Mucosa of stomach (tissue), 1 donor: ENCODE data around the gene GALNT14.

Source experiments
- H3K27me3 ChIP-seq: one replicate; pipeline ENCODE4 v1.7.0; 2013; ENCODE audit warnings: mild to moderate bottlenecking, low read length; ENCODE audit not compliant: control insufficient read depth, insufficient read depth
- H3K36me3 ChIP-seq: one replicate; pipeline ENCODE4 v1.7.0; 2013; ENCODE audit warnings: low read length; ENCODE audit not compliant: control insufficient read depth, insufficient read depth
- H3K4me1 ChIP-seq: one replicate; pipeline ENCODE4 v1.7.0; 2013; ENCODE audit warnings: mild to moderate bottlenecking, low read length; ENCODE audit not compliant: control insufficient read depth, insufficient read depth
- H3K4me3 ChIP-seq: one replicate; pipeline ENCODE4 v1.7.0; 2013; ENCODE audit warnings: low read length
- H3K9ac ChIP-seq: one replicate; pipeline ENCODE4 v1.7.0; 2013; ENCODE audit warnings: mild to moderate bottlenecking, low read length, moderate library complexity
- H3K9me3 ChIP-seq: one replicate; pipeline ENCODE4 v1.7.0; 2013; ENCODE audit warnings: mild to moderate bottlenecking, low read length, moderate library complexity; ENCODE audit not compliant: control insufficient read depth
- donor health status: Pancreatic carcinoma.

Gene GALNT14

DNA sequence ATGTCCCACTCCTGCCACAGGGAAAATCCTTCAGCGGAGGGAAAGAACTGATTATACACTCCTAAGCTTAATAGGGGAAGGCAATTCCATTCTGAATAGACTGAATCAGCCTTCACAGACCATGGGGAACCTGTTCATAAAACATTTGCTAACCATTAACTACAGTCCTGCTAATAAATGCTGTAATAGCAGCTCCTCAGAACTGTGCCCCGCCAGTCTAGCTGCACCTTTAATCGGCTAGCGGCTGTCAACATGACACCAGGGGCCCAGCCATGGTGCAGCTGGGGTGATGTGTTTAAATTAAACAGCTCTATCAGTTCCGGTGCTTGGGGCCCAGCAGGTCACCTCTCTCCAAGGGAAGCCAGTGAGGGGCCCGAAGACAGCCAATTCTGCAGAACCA is 77.8 kb downstream of the GALNT14 start:
- Histone ChIP-seq H3K27me3 (no peaks in the 10 kb centered on the region), H3K9ac (no peak overlapping the region), H3K36me3 (no peaks in the 10 kb centered on the region), H3K9me3 (no peaks in the 10 kb centered on the region), H3K4me1 (no peaks in the 10 kb centered on the region), H3K4me3 (no peak overlapping the region)

DNA sequence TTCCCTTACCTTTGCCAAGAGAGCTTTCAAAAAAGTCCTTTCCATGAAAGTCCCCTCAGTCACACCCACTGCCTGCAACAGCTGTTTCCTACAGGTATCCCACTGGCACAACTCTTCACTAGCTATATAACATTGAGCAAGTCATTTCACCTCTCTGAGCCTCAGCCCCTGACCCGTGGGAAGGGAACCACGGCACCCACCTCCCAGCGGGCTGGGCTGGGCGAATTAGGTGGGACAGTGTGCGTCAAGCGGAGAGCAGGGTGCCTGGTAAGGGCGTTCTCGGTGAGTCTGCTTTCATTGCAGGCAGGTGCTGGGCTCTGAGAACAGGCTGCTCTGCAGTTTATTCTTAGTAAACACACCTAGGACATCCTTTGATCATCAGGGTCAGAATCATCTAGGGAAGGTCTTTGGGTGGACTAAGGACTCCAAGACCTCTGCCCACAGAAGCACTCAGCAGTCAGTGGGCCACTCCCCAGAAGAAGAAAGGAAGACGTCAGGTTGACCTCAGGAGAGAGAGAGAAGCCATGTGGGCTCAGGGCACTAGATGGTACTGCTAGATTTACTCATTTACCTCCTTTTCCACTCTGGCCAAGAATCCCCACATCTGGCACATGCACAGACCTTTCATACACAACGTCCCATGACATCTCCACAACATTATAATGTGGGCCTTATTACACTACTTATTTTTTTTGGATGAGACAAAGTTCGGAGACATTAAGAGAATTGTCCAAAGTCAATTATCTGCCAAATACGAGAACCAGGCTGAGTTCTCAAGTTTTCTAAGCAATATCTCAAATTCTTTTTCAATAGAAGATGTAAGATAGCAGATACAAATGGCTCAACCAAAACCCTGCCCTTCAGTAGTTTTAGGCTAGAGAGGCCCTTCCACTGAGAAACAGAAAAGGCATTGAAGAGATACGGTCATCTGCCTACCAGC is 79.9 kb downstream of the GALNT14 start:
- Histone ChIP-seq H3K4me3 (no peak overlapping the region), H3K9ac (no peak overlapping the region)

DNA sequence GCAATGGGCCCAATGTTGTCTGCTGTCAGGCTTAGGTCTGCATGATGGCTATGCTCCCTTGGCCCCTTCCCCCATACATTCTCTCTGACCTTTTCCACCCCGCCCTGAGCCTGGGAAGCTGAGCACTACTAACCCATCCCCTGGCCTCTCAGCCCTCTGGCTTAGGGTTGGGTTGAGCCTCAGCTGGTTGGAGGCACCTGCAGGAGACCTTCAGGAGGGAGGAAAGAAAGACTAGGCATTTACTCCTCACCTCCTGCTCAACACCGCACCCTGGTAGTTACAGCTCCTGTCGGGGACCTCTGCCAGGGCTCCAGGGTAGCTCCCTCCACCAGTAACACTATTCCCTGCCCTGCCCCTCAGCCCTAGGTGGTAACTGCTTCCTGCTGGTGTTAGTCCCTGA is 80.5 kb downstream of the GALNT14 start:
- no peaks in the 10 kb centered on the region for H3K27me3 ChIP-seq
- no peaks in the 10 kb centered on the region for H3K9me3 ChIP-seq
- H3K36me3 ChIP-seq, result no peaks in the 10 kb centered on the region
- H3K4me3 ChIP-seq, result no peak overlapping the region
- H3K4me1 ChIP-seq, result no peaks in the 10 kb centered on the region
- H3K9ac ChIP-seq, result no peak overlapping the region

More for the DNA sequence above, 79.9 kb downstream of the GALNT14 start:
- Histone ChIP-seq H3K4me1 (no peaks in the 10 kb centered on the region), H3K9me3 (no peaks in the 10 kb centered on the region), H3K27me3 (no peaks in the 10 kb centered on the region), H3K36me3 (no peaks in the 10 kb centered on the region)

DNA sequence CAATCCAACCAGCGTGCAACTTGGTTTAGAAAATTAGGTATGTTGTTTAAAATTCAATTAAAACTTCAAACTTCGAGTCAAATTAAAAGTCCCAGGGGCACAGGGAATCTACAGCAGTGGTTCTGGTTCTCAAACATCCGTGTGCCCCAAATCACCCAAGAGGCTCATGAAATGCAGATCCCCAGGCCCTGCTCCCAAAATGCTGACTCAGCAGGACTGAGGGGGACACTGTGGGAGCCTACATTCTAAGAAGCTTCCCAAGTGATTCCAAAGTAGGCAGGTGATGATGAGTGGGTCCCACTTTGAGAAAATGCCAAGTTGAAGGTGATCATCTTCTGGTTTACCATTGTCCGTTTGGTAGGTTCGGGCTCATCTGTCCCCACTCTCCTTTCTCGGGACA is 82.3 kb downstream of the GALNT14 start:
- H3K36me3 ChIP-seq, result no peaks in the 10 kb centered on the region
- H3K9me3 ChIP-seq, result no peaks in the 10 kb centered on the region
- H3K4me1 ChIP-seq, result no peaks in the 10 kb centered on the region
- H3K9ac ChIP-seq, result no peak overlapping the region
- no peak overlapping the region for H3K4me3 ChIP-seq
- no peaks in the 10 kb centered on the region for H3K27me3 ChIP-seq

DNA sequence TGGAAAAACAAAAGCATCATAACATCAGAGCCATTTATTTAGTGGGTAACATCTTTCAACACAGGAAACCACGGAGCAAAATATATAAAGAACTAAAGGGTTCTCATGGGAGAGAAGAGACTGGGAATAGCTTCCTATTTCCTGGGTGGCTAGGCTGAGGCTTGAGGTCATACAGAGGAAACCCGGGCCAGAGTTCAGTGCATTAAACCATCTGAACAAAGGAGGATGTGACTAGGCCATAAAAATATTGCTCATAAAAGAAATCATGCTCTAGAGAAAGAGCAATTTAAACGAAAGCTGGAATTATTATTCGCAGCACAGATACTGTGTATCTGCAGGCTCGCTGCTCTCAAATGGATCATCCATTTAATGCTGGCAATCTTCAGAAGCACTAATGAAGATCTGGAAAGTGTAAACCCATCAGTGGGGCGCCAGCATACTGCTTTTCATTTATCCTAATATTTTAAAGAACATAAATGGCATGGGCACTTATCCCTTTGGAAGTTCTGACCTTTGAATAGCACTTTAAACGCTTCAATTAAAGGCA is 83.3 kb downstream of the GALNT14 start:
- Histone ChIP-seq H3K4me3 (no peak overlapping the region), H3K36me3 (no peaks in the 10 kb centered on the region), H3K4me1 (no peaks in the 10 kb centered on the region), H3K9ac (no peak overlapping the region), H3K27me3 (no peaks in the 10 kb centered on the region), H3K9me3 (no peaks in the 10 kb centered on the region)

DNA sequence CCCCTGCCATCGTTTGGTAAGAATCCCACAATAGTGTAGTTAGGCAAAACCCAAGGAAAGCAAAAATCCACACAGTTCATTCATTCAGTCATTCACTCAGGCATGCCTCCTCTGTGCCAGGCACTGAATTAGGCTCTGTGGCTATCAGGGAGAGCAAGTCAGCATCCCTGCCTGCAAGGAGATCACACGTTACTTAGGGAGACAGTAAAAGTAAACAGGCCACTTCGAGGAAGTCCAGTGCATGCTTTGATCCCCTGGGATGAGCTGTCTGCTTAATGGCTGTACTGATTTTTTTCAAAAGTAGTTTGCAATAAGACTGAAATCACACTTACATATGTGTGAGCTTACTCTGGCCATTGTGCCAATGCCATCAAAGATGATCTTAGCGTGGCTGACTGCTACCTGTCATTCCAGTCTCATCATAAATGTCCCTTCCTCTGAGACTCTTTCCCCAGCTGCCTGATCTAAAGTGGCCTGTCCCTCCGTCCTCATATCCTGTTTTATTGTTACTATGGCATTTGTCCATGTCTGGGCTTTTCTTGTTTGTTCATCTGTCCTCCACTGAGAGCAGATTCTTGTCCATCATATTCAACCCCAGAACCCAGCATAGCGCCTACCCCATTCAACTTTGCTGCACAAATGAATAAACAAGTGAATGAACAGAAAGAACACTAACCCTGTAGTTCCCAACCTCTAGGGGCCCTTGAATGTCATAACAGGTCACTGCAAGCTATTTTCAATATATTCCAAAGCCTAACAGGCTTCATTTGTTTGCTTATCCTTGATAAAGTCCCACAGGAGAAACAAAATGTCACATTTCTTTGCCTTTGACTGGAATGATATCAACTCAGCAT is 84.1 kb downstream of the GALNT14 start:
- H3K4me1 ChIP-seq, result no peaks in the 10 kb centered on the region
- no peak overlapping the region for H3K4me3 ChIP-seq
- no peaks in the 10 kb centered on the region for H3K27me3 ChIP-seq
- H3K36me3 ChIP-seq, result no peaks in the 10 kb centered on the region
- H3K9me3 ChIP-seq, result no peaks in the 10 kb centered on the region
- no peak overlapping the region for H3K9ac ChIP-seq

DNA sequence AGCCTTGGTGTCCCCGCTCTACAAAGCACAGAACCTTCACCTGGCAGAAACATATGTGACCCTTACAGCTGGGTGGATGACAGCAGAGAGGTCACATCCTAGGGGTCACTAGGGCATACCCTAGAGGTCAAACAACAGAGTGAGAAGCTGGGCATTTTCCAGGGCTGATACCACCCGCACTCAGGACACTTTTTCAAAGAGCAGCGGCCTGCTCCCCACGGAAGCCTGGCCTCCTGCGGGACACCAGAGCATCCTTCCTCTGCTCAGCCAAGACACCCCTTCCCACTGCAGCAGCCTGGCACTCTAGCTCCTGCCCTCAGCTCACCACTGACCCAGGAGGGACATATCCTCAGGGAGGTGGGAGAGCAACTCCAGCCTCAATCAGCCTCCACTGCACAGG is 86.0 kb downstream of the GALNT14 start:
- Histone ChIP-seq H3K4me1 (no peaks in the 10 kb centered on the region), H3K27me3 (peaks cover under 1% of the 10 kb centered on the region), H3K9me3 (no peaks in the 10 kb centered on the region), H3K36me3 (no peaks in the 10 kb centered on the region), H3K9ac (no peak overlapping the region), H3K4me3 (no peak overlapping the region)

DNA sequence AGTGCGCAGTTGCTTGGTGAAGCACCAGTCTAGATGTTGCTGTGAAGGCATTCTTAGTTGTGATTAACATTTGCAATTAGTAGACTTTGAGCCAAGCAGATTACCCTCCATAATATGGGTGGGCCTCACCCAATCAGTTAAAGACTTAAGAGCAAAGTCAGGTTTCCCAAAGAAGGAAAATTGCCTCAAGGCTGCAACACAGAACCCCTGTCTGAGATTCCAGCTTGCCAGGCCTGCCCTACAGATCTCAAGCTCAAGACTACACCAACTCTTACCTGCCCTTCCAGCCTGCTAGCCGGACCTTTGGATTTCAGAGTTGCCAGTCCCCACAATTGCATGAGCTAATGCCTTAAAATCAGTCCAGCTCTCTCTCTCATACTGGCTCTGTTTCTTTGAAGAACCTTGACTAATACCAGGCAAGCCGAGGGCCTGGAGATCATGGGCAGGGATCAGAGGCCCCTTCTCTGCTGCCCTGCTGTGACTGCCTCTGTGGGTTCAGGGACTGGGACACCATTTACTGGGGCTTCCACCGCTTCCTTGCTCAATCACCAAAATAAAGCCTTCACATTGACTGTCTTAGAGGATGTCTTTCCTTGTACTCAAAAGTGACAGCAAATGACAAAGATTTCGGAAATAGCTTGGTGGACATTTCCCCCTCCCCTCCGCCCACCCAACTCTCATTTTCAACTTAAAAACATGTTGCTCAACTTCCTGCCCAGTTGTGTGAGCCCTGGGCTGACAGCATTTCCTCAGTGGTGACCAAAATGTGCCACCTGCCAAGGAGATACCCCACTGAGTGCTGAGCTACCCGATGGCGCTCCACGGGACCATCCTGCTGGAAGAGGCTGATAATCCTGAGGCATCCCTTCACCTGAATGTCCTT is 86.7 kb downstream of the GALNT14 start:
- Histone ChIP-seq H3K4me3 (no peak overlapping the region), H3K9me3 (no peaks in the 10 kb centered on the region), H3K36me3 (no peaks in the 10 kb centered on the region), H3K4me1 (no peaks in the 10 kb centered on the region), H3K27me3 (peaks cover 3% of the 10 kb centered on the region), H3K9ac (no peak overlapping the region)

DNA sequence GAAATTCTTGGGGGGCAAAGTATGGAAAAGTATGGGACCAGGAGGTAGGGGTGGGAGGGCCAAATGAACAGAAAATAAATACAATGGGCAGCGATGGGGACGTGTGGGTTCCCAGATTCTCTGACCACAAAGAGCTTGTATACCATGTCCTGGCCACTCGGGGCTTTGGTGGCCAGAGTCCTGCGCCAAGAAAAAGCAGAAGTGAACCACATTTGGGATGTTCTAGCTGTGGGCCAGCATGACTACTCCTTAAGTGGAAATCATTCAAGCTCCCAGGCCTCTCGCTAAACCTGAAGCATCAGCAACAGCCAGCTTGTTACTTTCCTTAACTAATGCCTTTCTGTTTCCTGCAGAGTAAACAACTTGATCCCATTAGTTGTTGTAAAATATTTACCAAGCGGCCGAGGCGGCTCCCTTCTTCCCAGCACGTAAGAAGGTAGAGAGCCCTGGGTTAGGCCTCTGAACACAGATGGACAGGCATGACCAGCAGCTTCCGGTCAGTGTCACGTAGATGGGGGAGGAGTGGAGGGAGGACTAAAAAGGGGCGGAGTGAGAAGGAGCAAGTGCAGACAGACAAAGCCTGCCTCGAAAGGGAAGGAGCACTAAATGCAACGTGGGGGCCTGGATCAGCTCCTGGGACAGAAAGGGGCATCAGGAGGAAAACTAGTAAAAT is 88.2 kb downstream of the GALNT14 start:
- Histone ChIP-seq H3K9ac (no peak overlapping the region), H3K4me3 (no peak overlapping the region), H3K4me1 (no peaks in the 10 kb centered on the region), H3K27me3 (peaks cover 3% of the 10 kb centered on the region), H3K9me3 (no peaks in the 10 kb centered on the region), H3K36me3 (no peaks in the 10 kb centered on the region)

DNA sequence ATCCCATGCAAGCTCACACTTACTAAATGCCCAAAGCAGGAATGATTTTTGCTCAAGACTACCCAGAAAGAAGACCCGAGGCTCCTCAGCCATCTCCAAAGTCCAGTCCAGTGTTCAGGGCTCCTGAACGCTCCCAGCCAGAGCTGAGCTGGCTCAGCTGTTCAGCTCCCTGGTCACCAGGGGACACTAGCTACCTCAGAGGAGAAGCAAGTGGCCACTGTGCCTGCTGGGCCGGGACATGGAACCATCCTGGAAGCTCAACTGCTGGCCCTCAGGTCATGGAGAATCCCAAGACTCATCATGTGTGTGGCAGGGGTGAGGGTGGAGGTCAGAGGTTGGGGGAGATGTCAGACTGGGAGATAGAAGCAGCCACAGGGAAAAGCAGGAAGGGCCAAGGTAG is 89.0 kb downstream of the GALNT14 start:
- Histone ChIP-seq H3K4me3 (no peak overlapping the region), H3K9ac (no peak overlapping the region)

DNA sequence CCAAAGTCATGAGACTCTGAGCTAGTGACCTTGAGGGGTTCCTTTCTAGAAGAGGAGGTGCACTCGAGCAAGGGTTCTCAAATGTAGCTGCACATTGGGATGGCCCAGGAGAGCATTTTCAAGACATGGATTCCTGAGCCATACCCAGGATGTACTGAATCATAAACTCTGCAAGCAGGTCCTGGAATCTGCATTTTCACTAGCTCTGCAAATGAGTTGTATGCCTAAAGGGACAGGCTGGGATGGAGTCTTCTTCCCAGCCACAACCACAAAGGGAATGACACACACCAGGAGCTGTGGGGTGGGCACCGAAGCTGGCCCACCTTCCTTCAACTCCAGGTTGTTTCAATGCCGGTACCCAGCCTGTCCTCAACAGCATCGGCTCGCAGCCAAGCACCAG is 90.6 kb downstream of the GALNT14 start:
- H3K4me3 ChIP-seq, result no peak overlapping the region
- peaks cover 3% of the 10 kb centered on the region for H3K27me3 ChIP-seq
- H3K9me3 ChIP-seq, result no peaks in the 10 kb centered on the region
- no peaks in the 10 kb centered on the region for H3K4me1 ChIP-seq
- no peak overlapping the region for H3K9ac ChIP-seq
- no peaks in the 10 kb centered on the region for H3K36me3 ChIP-seq

More for the DNA sequence above, 89.0 kb downstream of the GALNT14 start:
- Histone ChIP-seq H3K4me1 (no peaks in the 10 kb centered on the region), H3K9me3 (no peaks in the 10 kb centered on the region), H3K27me3 (peaks cover 3% of the 10 kb centered on the region), H3K36me3 (no peaks in the 10 kb centered on the region)
